Aortic smooth muscle cell (primary cell): ENCODE measurements around the gene PPCS. TPM values are rescaled to one million over a fixed set of nuclear protein-coding genes. Genes with fewer than 3 reads are reported as not detected.

Source experiments
- total RNA-seq: library from RNA; depleted of rRNA; stranded (reverse); fragments of >200 nt; gene quantifications from 2 replicates; pipeline ENCODE4 v1.2.3, GENCODE V29; 2014

The PPCS gene
- 25.4 and 28.0 TPM in 2 replicates for total RNA-seq

GRCh38 chr1:42456010-42456753 lies at the start of gene PPCS, which contains the start of gene ZMYND12:
Gene PPCS, plus strand, starts transcription at chr1:42456543. Its CDS starts 23 bp downstream, at chr1:42456566.
Gene ZMYND12, minus strand, starts transcription at chr1:42456022. Its CDS starts 25 bp downstream, at chr1:42455997.

GRCh38 chr1:42462828-42463763 lies 6.8 kb downstream of the PPCS start, which contains the start of gene CCDC30:
Gene CCDC30, plus strand, starts transcription at chr1:42463286. Its CDS starts 17,266 bp downstream, at chr1:42480552.

Other genes with a start within 250 kb of the PPCS start
- 14.0 and 16.5 TPM in 2 replicates for gene FOXJ3, start 121.3 kb upstream of the PPCS start, total RNA-seq
- gene RIMKLA, start 75.8 kb upstream of the PPCS start, total RNA-seq: not detected in 2 replicates
- gene ZMYND12, start 521 bp upstream of the PPCS start, total RNA-seq: 0.56 and 0.92 TPM in 2 replicates
- gene CCDC30, start 6.7 kb downstream of the PPCS start, total RNA-seq: 1.2 and 2.8 TPM in 2 replicates
- gene PPIH, start 201.9 kb downstream of the PPCS start, total RNA-seq: 25.3 and 32.5 TPM in 2 replicates
- gene YBX1, start 225.9 kb downstream of the PPCS start, total RNA-seq: 1,126 and 1,142 TPM in 2 replicates